Liver (tissue), 2 donors: Measurements from ENCODE around the gene PPP1R18.

Source experiments
- CTCF ChIP-seq: fragments of 150-350 bp; IDR thresholded peaks from 2 replicates; pipeline ENCODE4 v1.5.1; 2017; ENCODE audit warnings: improper control_type of control experiment, low read depth, low read length; ENCODE audit not compliant: missing input control
- REST ChIP-seq: IDR thresholded peaks from 2 replicates; pipeline ENCODE4 v1.6.1; 2016; ENCODE audit warnings: antibody characterized with exemption, mild to moderate bottlenecking
- YY1 ChIP-seq: IDR thresholded peaks from 2 replicates; pipeline ENCODE4 v1.6.1; 2016; ENCODE audit warnings: antibody characterized with exemption, mild to moderate bottlenecking
- donor health status: healthy.

GRCh38 chr6:30689985-30690384 lies 3.5 kb upstream of the PPP1R18 start:
- no peak for TF ChIP-seq REST
- no peak for TF ChIP-seq CTCF
- TF ChIP-seq YY1: no peak
